ENCODE measurements around the gene KNG1. TPM values are rescaled to one million over a fixed set of nuclear protein-coding genes. Genes with fewer than 3 reads are reported as not detected.
"Not testable (repeated sequence)": the region's sequence is repeated elsewhere in the genome, so short reads cannot be mapped to it uniquely, and the experiment has no call there.

KNG1 gene
- total RNA-seq, 1 donor from 2014 or later: not detected

DNA sequence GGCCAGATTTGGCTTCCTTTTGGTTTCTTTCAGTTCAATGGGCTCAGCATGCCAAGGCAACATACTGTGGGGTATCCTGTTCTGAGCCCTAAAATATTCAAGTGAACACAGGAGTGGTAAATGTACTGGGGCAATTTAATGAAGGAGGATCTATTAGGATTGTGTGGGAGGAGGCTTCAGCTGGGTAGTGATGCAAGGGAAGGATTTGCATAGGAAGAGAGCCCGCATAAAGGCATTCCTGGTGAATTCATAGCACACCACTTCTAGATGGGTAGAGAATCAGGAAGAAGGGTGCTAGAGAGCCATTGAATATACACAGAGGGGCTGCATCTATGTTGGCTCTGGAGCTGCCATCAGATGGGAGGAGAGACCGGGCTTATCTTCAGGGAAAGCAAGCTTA lies 20.6 kb upstream of the KNG1 start:
- H3K27me3 Mint-ChIP-seq (ENCODE audit: unreplicated experiment): no peaks in the 10 kb centered on the region
- H3K4me1 Mint-ChIP-seq (ENCODE audit: low read depth, unreplicated experiment): no peaks in the 10 kb centered on the region
- no peak overlapping the region for H3K27ac Mint-ChIP-seq (ENCODE audit: unreplicated experiment)
- H3K9me3 Mint-ChIP-seq (ENCODE audit: unreplicated experiment): no peaks in the 10 kb centered on the region
- TF ChIP-seq, protein P1, sequence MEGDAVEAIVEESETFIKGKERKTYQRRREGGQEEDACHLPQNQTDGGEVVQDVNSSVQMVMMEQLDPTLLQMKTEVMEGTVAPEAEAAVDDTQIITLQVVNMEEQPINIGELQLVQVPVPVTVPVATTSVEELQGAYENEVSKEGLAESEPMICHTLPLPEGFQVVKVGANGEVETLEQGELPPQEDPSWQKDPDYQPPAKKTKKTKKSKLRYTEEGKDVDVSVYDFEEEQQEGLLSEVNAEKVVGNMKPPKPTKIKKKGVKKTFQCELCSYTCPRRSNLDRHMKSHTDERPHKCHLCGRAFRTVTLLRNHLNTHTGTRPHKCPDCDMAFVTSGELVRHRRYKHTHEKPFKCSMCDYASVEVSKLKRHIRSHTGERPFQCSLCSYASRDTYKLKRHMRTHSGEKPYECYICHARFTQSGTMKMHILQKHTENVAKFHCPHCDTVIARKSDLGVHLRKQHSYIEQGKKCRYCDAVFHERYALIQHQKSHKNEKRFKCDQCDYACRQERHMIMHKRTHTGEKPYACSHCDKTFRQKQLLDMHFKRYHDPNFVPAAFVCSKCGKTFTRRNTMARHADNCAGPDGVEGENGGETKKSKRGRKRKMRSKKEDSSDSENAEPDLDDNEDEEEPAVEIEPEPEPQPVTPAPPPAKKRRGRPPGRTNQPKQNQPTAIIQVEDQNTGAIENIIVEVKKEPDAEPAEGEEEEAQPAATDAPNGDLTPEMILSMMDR (IDR thresholded peaks at IDR 0.05; ENCODE audit: partially characterized antibody, unreplicated experiment): no peak
- DNase-seq: no peak
- H3K36me3 Mint-ChIP-seq (ENCODE audit: unreplicated experiment): no peaks in the 10 kb centered on the region
- H3K4me3 Mint-ChIP-seq (ENCODE audit: unreplicated experiment): no peak overlapping the region

DNA sequence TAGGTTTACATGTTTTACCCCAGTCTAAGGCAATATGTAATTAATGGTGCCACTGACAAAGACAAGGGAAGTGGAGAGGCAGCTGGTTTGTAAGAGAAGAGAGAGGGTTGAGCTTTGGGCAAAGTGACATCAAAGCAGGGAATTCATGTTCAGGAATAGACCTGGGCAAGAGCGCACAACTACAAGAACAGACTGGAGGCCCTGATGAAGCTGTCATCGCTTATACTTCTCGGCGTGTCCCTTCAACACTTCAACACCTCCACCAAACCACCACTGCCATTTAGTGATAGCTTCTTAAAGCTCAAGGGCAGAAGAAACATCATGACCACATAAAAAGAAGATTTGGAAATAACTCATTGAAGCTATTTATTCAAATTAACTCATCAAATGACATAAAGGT lies 19.6 kb upstream of the KNG1 start:
- no peaks in the 10 kb centered on the region for H3K27me3 Mint-ChIP-seq (ENCODE audit: unreplicated experiment)
- DNase-seq: no peak
- no peak overlapping the region for H3K27ac Mint-ChIP-seq (ENCODE audit: unreplicated experiment)
- H3K9me3 Mint-ChIP-seq (ENCODE audit: unreplicated experiment): no peaks in the 10 kb centered on the region
- no peaks in the 10 kb centered on the region for H3K4me1 Mint-ChIP-seq (ENCODE audit: low read depth, unreplicated experiment)
- H3K36me3 Mint-ChIP-seq (ENCODE audit: unreplicated experiment): no peaks in the 10 kb centered on the region
- TF ChIP-seq, protein P1 (IDR thresholded peaks at IDR 0.05; ENCODE audit: partially characterized antibody, unreplicated experiment): no peak
- H3K4me3 Mint-ChIP-seq (ENCODE audit: unreplicated experiment): no peak overlapping the region

DNA sequence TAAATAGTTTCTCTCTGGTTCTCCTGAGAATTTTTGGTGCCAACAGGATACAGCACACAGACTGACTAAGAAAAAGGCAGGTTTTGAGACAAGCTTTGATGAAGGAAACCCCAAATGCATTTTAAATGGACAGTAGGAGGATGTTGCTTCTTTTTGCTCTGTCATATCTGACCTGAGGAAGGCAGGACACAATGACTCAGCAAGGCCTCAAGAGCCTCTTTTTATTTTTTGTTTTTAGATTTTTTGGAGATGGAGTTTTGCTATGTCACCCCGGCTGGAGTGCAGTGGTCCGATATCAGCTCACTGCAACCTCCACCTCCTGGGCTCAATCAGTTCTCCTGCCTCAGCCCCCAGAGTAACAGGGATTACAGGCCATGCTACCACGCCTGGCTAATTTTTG lies 16.9 kb upstream of the KNG1 start:
- no peaks in the 10 kb centered on the region for H3K4me1 Mint-ChIP-seq (ENCODE audit: low read depth, unreplicated experiment)
- TF ChIP-seq, protein P1 (IDR thresholded peaks at IDR 0.05; ENCODE audit: partially characterized antibody, unreplicated experiment): no peak
- no peaks in the 10 kb centered on the region for H3K9me3 Mint-ChIP-seq (ENCODE audit: unreplicated experiment)
- H3K27ac Mint-ChIP-seq (ENCODE audit: unreplicated experiment): no peak overlapping the region
- DNase-seq: no peak
- H3K27me3 Mint-ChIP-seq (ENCODE audit: unreplicated experiment): no peaks in the 10 kb centered on the region
- H3K4me3 Mint-ChIP-seq (ENCODE audit: unreplicated experiment): no peak overlapping the region
- no peaks in the 10 kb centered on the region for H3K36me3 Mint-ChIP-seq (ENCODE audit: unreplicated experiment)

DNA sequence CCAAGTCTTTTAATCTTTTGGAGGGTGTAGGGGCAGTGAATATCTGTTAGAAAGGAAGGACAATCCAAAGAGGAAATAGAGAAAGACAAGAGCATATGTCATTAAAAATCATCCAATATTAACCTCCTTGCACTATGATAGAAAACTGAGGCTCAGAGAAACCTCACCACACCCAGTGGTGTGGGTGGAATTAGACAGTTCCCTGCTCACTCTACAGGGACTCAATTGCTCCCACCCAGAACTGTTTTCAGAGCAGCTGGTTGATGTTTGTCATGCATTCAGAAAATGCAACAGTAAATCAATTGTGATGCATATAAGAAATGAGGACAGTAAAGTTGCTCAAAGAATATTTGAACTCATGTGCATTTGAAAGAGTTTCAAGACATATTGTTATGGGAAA lies 14.7 kb upstream of the KNG1 start:
- not testable (repeated sequence) for H3K27me3 Mint-ChIP-seq (ENCODE audit: unreplicated experiment); H3K9me3 Mint-ChIP-seq (ENCODE audit: unreplicated experiment); H3K27ac Mint-ChIP-seq (ENCODE audit: unreplicated experiment); H3K4me1 Mint-ChIP-seq (ENCODE audit: low read depth, unreplicated experiment); H3K36me3 Mint-ChIP-seq (ENCODE audit: unreplicated experiment); H3K4me3 Mint-ChIP-seq (ENCODE audit: unreplicated experiment); DNase-seq

DNA sequence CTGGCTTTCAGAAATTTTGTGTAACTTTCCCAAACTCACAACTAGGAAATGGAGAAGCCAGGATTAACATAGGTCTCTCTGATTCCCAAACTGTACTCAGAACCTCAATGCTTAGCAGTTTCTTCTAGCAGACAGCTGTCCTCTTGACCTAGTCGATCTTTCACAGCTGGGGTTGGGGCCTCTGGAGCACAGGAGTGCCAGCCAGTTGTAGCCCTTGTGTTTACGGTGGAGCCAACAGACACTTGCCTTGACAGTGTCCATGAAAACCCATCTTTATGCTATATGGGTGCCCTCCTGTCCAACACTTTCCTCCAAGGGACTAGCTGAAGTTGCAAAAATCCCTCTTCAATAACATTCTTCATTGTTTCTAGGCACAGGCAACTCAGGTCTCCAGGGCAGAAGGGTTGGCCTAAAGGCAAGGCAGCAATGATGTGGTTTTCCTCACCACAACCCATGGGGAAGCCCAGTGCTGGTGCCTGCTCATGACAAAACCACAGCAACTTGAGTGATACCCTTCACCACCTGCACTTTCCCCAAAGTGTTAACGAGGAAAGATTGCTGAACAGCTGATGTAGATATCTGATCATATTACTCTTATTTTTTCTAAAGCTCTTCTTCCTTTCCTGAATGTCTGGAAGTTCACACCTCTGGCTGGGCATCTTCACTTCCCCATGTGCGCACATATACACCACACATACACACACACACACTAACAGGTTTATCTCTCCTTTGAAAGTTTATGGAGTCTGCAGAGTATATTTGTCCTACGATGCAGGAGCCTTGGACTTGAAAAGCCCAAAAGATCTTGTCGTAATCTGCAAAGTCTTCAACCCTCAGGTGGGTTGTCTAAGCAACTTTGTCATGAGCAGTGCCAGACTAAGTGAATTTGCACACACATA lies 11.0 kb upstream of the KNG1 start:
- Mint-ChIP-seq H3K36me3 (ENCODE audit: unreplicated experiment) (no peaks in the 10 kb centered on the region), H3K27me3 (ENCODE audit: unreplicated experiment) (no peaks in the 10 kb centered on the region), H3K9me3 (ENCODE audit: unreplicated experiment) (peaks cover 2% of the 10 kb centered on the region), H3K27ac (ENCODE audit: unreplicated experiment) (no peak overlapping the region), H3K4me3 (ENCODE audit: unreplicated experiment) (no peak overlapping the region), H3K4me1 (ENCODE audit: low read depth, unreplicated experiment) (no peaks in the 10 kb centered on the region)
- TF ChIP-seq, protein P1 (IDR thresholded peaks at IDR 0.05; ENCODE audit: partially characterized antibody, unreplicated experiment): no peak
- no peak for DNase-seq
